Suprapubic skin (tissue), 4 donors: ENCODE data around the gene CST4. TPM values are rescaled to one million over a fixed set of nuclear protein-coding genes. Genes with fewer than 3 reads are reported as not detected.
"Not testable (repeated sequence)": the region's sequence is repeated elsewhere in the genome, so short reads cannot be mapped to it uniquely, and the experiment has no call there.

Source experiments
- DNase-seq, 2 donors: peaks; one replicate each; pipeline ENCODE4 v3.0.0-alpha.2; 2019; ENCODE audit warnings: low spot score in 2 of 2
- H3K27ac ChIP-seq: fragments of 200-600 bp; sonication (generic); one replicate; pipeline ENCODE4 v1.5.1; 2019
- H3K27me3 ChIP-seq: fragments of 200-600 bp; sonication (generic); one replicate; pipeline ENCODE4 v1.5.1; 2019
- H3K36me3 ChIP-seq: fragments of 200-600 bp; sonication (generic); one replicate; pipeline ENCODE4 v1.5.1; 2019
- H3K4me1 ChIP-seq: fragments of 200-600 bp; sonication (generic); one replicate; pipeline ENCODE4 v1.5.1; 2019
- H3K4me3 ChIP-seq: fragments of 200-600 bp; sonication (generic); one replicate; pipeline ENCODE4 v1.5.1; 2019; ENCODE audit warnings: mild to moderate bottlenecking
- H3K9me3 ChIP-seq: fragments of 200-600 bp; sonication (generic); one replicate; pipeline ENCODE4 v1.5.1; 2019
- EP300 ChIP-seq: sonication (generic); formaldehyde crosslinking; IDR thresholded peaks from one replicate; pipeline ENCODE4 v1.6.1; 2017; ENCODE audit warnings: antibody characterized with exemption
- POLR2A ChIP-seq, 2 donors: fragments of 450-650 bp; IDR thresholded peaks; one replicate each; pipeline ENCODE4 v1.6.1; 2017; ENCODE audit warnings: antibody characterized with exemption in 2 of 2, mild to moderate bottlenecking in 2 of 2, moderate library complexity in 2 of 2
- POLR2AphosphoS5 ChIP-seq, 3 donors: sonication (generic); formaldehyde crosslinking; IDR thresholded peaks; one replicate each; pipeline ENCODE4 v1.6.1; 2017; ENCODE audit warnings: antibody characterized with exemption in 3 of 3
- WGBS: methylation state at CpG from one replicate; pipeline ENCODE4 v1.1.5; 2018; 5-methylcytosine and 5-hydroxymethylcytosine counted together
- total RNA-seq, 4 donors: library from RNA; depleted of rRNA; stranded (reverse); fragments of >200 nt; gene quantifications; one replicate each; pipeline ENCODE4 v1.1.0, GENCODE V29; 2016
- TF ChIP-seq, protein P1 (sequence below), 2 donors: fragments of 200-600 bp in 1 of 2; fragments of 450-650 bp in 1 of 2; sonication (generic) in 1 of 2; IDR thresholded peaks; one replicate each; pipeline ENCODE4 v1.5.1; 2016 to 2019; ENCODE audit warnings: antibody characterized with exemption in 2 of 2, mild to moderate bottlenecking in 1 of 2, moderate library complexity in 1 of 2

CST4 gene
- total RNA-seq, 4 donors from 2014 or later = not detected

DNA sequence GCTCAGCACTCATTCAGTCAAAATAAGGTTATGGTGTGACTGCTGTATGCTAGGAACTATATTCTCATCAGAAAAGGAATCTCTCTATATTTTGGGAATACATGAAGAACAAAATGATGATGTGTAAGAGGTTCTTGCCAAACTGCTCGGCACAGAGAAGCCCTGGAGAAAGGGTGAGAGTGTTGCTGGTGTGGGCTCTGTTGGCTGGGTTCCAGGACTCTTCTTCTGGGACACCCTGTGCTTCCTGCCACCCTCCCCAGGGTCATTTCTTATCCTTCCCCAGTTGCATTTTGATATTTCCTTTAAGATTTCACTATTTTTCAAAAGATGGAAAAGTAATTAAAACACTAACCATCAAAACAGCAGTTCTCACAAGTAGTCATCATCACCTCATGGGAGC lies 33.1 kb upstream of the CST4 start:
- Histone ChIP-seq H3K27ac (no peak overlapping the region), H3K9me3 (no peaks in the 10 kb centered on the region), H3K4me3 (no peak overlapping the region), H3K27me3 (peaks cover 2% of the 10 kb centered on the region), H3K36me3 (no peaks in the 10 kb centered on the region), H3K4me1 (no peaks in the 10 kb centered on the region)
- WGBS = 11% methylated on average over 1 of the region's 1 CpG
- TF ChIP-seq POLR2A (IDR thresholded peaks at IDR 0.05) = no peak
- no peak for TF ChIP-seq EP300
- TF ChIP-seq, protein P1, sequence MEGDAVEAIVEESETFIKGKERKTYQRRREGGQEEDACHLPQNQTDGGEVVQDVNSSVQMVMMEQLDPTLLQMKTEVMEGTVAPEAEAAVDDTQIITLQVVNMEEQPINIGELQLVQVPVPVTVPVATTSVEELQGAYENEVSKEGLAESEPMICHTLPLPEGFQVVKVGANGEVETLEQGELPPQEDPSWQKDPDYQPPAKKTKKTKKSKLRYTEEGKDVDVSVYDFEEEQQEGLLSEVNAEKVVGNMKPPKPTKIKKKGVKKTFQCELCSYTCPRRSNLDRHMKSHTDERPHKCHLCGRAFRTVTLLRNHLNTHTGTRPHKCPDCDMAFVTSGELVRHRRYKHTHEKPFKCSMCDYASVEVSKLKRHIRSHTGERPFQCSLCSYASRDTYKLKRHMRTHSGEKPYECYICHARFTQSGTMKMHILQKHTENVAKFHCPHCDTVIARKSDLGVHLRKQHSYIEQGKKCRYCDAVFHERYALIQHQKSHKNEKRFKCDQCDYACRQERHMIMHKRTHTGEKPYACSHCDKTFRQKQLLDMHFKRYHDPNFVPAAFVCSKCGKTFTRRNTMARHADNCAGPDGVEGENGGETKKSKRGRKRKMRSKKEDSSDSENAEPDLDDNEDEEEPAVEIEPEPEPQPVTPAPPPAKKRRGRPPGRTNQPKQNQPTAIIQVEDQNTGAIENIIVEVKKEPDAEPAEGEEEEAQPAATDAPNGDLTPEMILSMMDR (IDR thresholded peaks at IDR 0.05) = no peak
- TF ChIP-seq POLR2AphosphoS5 (IDR thresholded peaks at IDR 0.05) = no peak
- DNase-seq = no peak

DNA sequence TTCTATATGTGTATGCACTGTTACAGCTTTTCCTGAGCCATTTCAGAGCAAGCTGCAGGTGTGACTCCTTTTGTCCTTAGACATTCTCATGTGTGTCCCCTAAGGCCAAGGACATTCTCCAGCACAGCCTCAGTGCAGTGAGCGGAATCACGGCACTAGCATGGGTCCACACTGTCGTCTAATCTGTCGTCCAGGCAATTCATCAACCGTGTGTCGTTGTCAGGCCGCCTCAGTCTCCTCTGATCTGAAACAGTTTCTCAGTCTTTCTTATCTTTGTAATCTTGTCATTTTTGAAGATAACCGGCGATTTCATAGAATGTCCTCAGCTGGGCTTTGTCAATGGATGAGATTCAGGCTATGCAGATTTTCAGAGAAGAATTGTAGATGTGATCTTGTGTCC lies 30.5 kb upstream of the CST4 start:
- 37% methylated on average over 9 of the region's 9 CpGs for WGBS
- H3K9me3 ChIP-seq, H3K36me3 ChIP-seq, H3K27me3 ChIP-seq, H3K4me1 ChIP-seq, H3K4me3 ChIP-seq, H3K27ac ChIP-seq, DNase-seq: not testable (repeated sequence)

DNA sequence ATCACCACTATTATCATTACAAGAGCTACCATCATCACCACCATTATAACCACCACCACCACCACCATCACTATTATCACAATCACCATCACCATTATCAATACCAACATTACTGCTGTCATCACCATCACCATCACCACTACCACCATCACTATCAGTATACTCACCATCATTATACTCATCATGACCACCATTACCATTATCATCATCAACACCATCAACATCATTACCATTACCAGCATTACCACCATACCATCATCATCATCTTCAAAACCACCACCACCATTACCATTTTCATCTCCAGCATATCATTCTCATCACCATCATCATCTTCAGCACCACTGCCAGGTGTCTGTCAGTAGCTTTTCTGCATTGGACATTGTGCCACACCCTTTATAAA lies 22.9 kb upstream of the CST4 start:
- H3K9me3 ChIP-seq, H3K27me3 ChIP-seq, H3K36me3 ChIP-seq, H3K27ac ChIP-seq, H3K4me1 ChIP-seq, DNase-seq, H3K4me3 ChIP-seq: not testable (repeated sequence)

DNA sequence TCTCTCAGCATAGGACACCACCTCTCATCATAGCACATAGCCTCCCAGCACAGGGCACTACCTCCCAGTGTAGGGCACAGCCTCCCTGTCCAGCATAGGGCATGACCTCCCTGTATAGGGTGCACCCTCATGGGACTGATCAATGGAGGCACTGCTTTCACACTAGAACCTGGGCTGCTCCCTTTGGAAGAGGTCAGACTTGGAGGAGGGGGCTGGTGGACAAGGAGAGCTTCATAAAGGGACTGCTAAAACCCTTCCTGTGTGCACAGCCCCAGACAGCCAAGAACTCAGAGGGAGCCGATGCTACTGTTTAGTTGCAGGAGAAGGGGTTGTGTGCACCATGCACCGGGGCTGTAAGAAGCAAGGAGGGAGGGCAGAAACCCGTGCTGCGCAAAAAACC lies 21.9 kb upstream of the CST4 start:
- Histone ChIP-seq H3K9me3 (no peaks in the 10 kb centered on the region), H3K27me3 (no peaks in the 10 kb centered on the region), H3K4me1 (no peaks in the 10 kb centered on the region), H3K27ac (no peak overlapping the region), H3K4me3 (no peak overlapping the region), H3K36me3 (no peaks in the 10 kb centered on the region)
- 74% methylated on average over 4 of the region's 4 CpGs for WGBS
- no peak for TF ChIP-seq POLR2AphosphoS5 (IDR thresholded peaks at IDR 0.05)
- no peak for TF ChIP-seq EP300
- TF ChIP-seq, protein P1 (IDR thresholded peaks at IDR 0.05) = no peak
- TF ChIP-seq POLR2A (IDR thresholded peaks at IDR 0.05) = no peak
- no peak for DNase-seq

DNA sequence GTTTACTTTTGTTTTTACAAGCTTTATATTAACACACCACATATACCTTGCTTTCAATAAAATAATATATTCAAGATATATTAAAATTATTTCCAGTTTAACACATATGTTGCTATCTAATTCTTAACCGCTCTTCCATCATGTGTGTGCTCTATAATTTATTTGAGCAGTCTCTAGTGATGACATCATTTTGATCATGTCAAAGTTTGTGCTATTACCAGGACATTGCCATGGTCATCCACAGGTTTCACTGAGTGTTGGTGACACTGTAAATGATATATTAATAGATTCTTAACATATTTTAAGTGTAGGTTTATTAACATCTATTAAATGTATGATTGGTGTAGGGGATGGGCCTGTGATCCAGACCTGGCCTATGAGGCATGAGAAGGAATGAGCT lies 17.1 kb upstream of the CST4 start:
- no peak for DNase-seq
- 92% methylated on average over 1 of the region's 1 CpG for WGBS
- H3K9me3 ChIP-seq = no peaks in the 10 kb centered on the region
- TF ChIP-seq POLR2AphosphoS5 (IDR thresholded peaks at IDR 0.05) = no peak
- TF ChIP-seq, protein P1 (IDR thresholded peaks at IDR 0.05) = no peak
- no peak for TF ChIP-seq EP300
- no peak for TF ChIP-seq POLR2A (IDR thresholded peaks at IDR 0.05)
- no peaks in the 10 kb centered on the region for H3K27me3 ChIP-seq
- no peak overlapping the region for H3K4me3 ChIP-seq
- H3K27ac ChIP-seq = no peak overlapping the region
- H3K36me3 ChIP-seq = no peaks in the 10 kb centered on the region
- H3K4me1 ChIP-seq = no peaks in the 10 kb centered on the region

DNA sequence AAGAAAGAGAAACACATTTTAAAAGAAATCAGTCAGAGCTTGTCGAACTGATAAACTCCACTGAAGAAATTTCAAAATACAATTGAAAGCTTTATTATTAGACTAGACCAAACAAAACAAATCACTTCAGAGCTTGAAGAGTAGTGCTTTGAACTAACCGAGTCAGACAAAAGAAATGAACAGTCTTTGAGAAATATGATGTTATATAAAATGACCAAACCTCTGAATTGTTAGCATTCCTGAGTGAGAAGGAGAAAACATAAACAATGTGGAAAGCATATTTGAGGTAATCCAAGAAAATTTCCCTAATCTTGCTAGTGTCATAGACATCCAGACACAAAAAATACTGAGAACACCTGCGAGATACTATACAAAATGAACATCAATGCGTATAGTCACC lies 13.2 kb upstream of the CST4 start:
- no peaks in the 10 kb centered on the region for H3K4me1 ChIP-seq
- 86% methylated on average over 4 of the region's 4 CpGs for WGBS
- H3K36me3 ChIP-seq = no peaks in the 10 kb centered on the region

More for the DNA sequence above, 13.2 kb upstream of the CST4 start:
- H3K27me3 ChIP-seq = no peaks in the 10 kb centered on the region
- no peak overlapping the region for H3K27ac ChIP-seq
- H3K4me3 ChIP-seq = no peak overlapping the region
- H3K9me3 ChIP-seq = no peaks in the 10 kb centered on the region
- DNase-seq = no peak
- TF ChIP-seq EP300 = no peak
- no peak for TF ChIP-seq POLR2AphosphoS5 (IDR thresholded peaks at IDR 0.05)
- no peak for TF ChIP-seq POLR2A (IDR thresholded peaks at IDR 0.05)
- TF ChIP-seq, protein P1 (IDR thresholded peaks at IDR 0.05) = no peak
